B cell (primary cell): ENCODE data around the gene FAM24B. TPM values are rescaled to one million over a fixed set of nuclear protein-coding genes. Genes with fewer than 3 reads are reported as not detected.

ENCODE experiments used
- ATAC-seq: fragments of 200-7000 bp; cut with Tn5 transposase; one replicate; pipeline ENCODE4 v1.10.0; 2021; ENCODE audit warnings: low read depth, mild to moderate bottlenecking, moderate number of reproducible peaks, moderate library complexity
- CTCF ChIA-PET: fragments of 350-600 bp; sonication (Branson Sonifier 250); formaldehyde crosslinking; loops from one replicate; lab custom pipeline; 2021; ENCODE audit warnings: antibody characterized with exemption, inconsistent platforms; lab: Charles Lee
- POLR2A ChIA-PET: fragments of 350-600 bp; sonication (Branson Sonifier 250); formaldehyde crosslinking; loops from one replicate; lab custom pipeline; 2021; ENCODE audit warnings: antibody characterized with exemption; lab: Charles Lee
- DNase-seq: peaks from one replicate; pipeline ENCODE4 v3.0.0; 2013
- H2AFZ ChIP-seq: 2 replicates; pipeline ENCODE4 v1.6.1; 2012; ENCODE audit warnings: mild to moderate bottlenecking, low read depth, low read length; ENCODE audit not compliant: insufficient read depth, poor library complexity, severe bottlenecking
- H3K27ac ChIP-seq, 2 donors: 1 replicate in 1 of 2; 2 replicates in 1 of 2; pipeline ENCODE4 v1.5.1; 2012 to 2013; ENCODE audit warnings: low read length in 2 of 2, mild to moderate bottlenecking in 2 of 2, moderate library complexity in 1 of 2
- H3K27me3 ChIP-seq, 4 experiments: fragments of 200-600 bp in 1 of 4; sonication (generic) in 1 of 4; replicated peaks in 1 of 4; 1 replicate in 2 of 4; 2 replicates in 2 of 4; pipeline versions ENCODE4 v1.6.1 to v1.7.0; 2013 to 2016; ENCODE audit warnings: low read length in 3 of 4, mild to moderate bottlenecking in 2 of 4, mixed read lengths in 1 of 4, moderate library complexity in 1 of 4; ENCODE audit not compliant: insufficient read depth in 4 of 4, control insufficient read depth in 3 of 4; ENCODE audit errors: control extremely low read depth in 1 of 4
- H3K36me3 ChIP-seq, 2 experiments: replicated peaks in 1 of 2; 1 replicate in 1 of 2; 2 replicates in 1 of 2; pipeline versions ENCODE4 v1.6.1 to v1.7.1; 2013; ENCODE audit warnings: low read length in 1 of 2; ENCODE audit not compliant: insufficient read depth in 2 of 2, control insufficient read depth in 1 of 2; ENCODE audit errors: control extremely low read depth in 1 of 2, extremely low read depth in 1 of 2
- H3K4me1 ChIP-seq, 2 donors: fragments of 200-600 bp in 1 of 2; sonication (generic) in 1 of 2; 1 replicate in 1 of 2; 2 replicates in 1 of 2; pipeline versions ENCODE4 v1.5.1 to v1.6.1; 2013 to 2017; ENCODE audit warnings: low read length in 2 of 2; ENCODE audit not compliant: control insufficient read depth in 2 of 2, insufficient read depth in 2 of 2
- H3K4me2 ChIP-seq: replicated peaks from 2 replicates; pipeline ENCODE3; 2012; ENCODE audit warnings: mild to moderate bottlenecking, low read depth, low read length; ENCODE audit not compliant: poor library complexity, severe bottlenecking
- H3K4me3 ChIP-seq, 5 experiments: fragments of 200-600 bp in 1 of 5; sonication (generic) in 1 of 5; 1 replicate in 3 of 5; 2 replicates in 2 of 5; pipeline versions ENCODE4 v1.5.1 to v1.7.0; 2011 to 2016; ENCODE audit warnings: low read length in 4 of 5, mild to moderate bottlenecking in 4 of 5, low read depth in 2 of 5, control low read depth in 1 of 5, moderate library complexity in 1 of 5; ENCODE audit not compliant: insufficient read depth in 1 of 5; ENCODE audit errors: control extremely low read depth in 1 of 5, extremely low read depth in 1 of 5
- H3K79me2 ChIP-seq: fragments of 200-600 bp; sonication (generic); one replicate; pipeline ENCODE4 v1.6.0; 2016; ENCODE audit warnings: low read length; ENCODE audit not compliant: control insufficient read depth, insufficient read depth
- H3K9ac ChIP-seq: fragments of 200-600 bp; sonication (generic); 2 replicates; pipeline ENCODE4 v1.6.1; 2017; ENCODE audit warnings: mild to moderate bottlenecking, low read length, moderate library complexity
- H3K9me3 ChIP-seq, 3 donors: one replicate each; pipeline versions ENCODE4 v1.6.1 to v1.7.1; 2013; ENCODE audit warnings: low read length in 2 of 3; ENCODE audit not compliant: control insufficient read depth in 2 of 3, insufficient read depth in 1 of 3; ENCODE audit errors: control extremely low read depth in 1 of 3
- H4K20me1 ChIP-seq: 2 replicates; pipeline ENCODE4 v1.6.0; 2012; ENCODE audit warnings: mild to moderate bottlenecking, low read length; ENCODE audit not compliant: insufficient read depth, control insufficient read depth, poor library complexity, severe bottlenecking
- H3K27ac Mint-ChIP-seq: one replicate; pipeline ENCODE4 v1.8.0; 2021; ENCODE audit warnings: mixed read lengths
- H3K27me3 Mint-ChIP-seq: one replicate; pipeline ENCODE4 v1.8.0; 2021; ENCODE audit warnings: mixed read lengths
- H3K4me1 Mint-ChIP-seq: one replicate; pipeline ENCODE4 v1.8.0; 2021; ENCODE audit warnings: mixed read lengths
- H3K4me3 Mint-ChIP-seq: one replicate; pipeline ENCODE4 v1.8.0; 2021; ENCODE audit warnings: mixed read lengths
- H3K9me3 Mint-ChIP-seq: one replicate; pipeline ENCODE4 v1.8.0; 2022; ENCODE audit warnings: mixed read lengths; ENCODE audit not compliant: insufficient read depth
- CTCF ChIP-seq: fragments of 200-600 bp; IDR thresholded peaks from one replicate; pipeline ENCODE4 v1.8.0; 2022; ENCODE audit warnings: antibody characterized with exemption, mild to moderate bottlenecking
- EZH2 ChIP-seq: IDR thresholded peaks from 2 replicates; pipeline ENCODE4 v1.6.1; 2012; ENCODE audit warnings: borderline replicate concordance, low read depth, mild to moderate bottlenecking, moderate library complexity, low read length; ENCODE audit not compliant: insufficient read depth, poor library complexity, severe bottlenecking
- WGBS: methylation state at CpG from one replicate; pipeline ENCODE4 v1.1.5; 2013; ENCODE audit warnings: missing lambda C conversion rate; ENCODE audit not compliant: insufficient coverage; 5-methylcytosine and 5-hydroxymethylcytosine counted together
- intact Hi-C: fragments of 100-400 bp; cut with micrococcal nuclease; formaldehyde crosslinking; loops from one replicate; pipeline ENCODE4 v1.10.0; 2022
- polyA plus RNA-seq: library from polyadenylated mRNA; depleted of rRNA; stranded (reverse); fragments of >200 nt; gene quantifications from 2 replicates; pipeline ENCODE4 v1.2.3, GENCODE V29; 2012
- total RNA-seq, 2 donors: library from RNA; stranded (reverse); fragments of 120-200 nt in 1 of 2; gene quantifications; 1 replicate in 1 of 2; 2 replicates in 1 of 2; pipeline versions ENCODE4 v1.2.3 to v1.2.4, GENCODE V29; 2013 to 2022

FAM24B gene
- total and polyA plus RNA-seq, 2 donors (not counting 1 experiment from before 2014, with no cell fraction given): 12.5 to 23.4 TPM

- Histone ChIP-seq H3K79me2 (no peaks in the 10 kb centered on the region), H3K36me3 (peaks cover 2 to 22% of the 10 kb centered on the region in 2 experiments), H3K27me3 (no peaks in the 10 kb centered on the region), H3K27ac (no peak overlapping the region), H2AFZ (no peak overlapping the region), H3K9ac (no peak overlapping the region), H3K9me3 (peaks cover 0 to 5% (median 0%) of the 10 kb centered on the region in 3 donors), H3K4me1 (no peaks in the 10 kb centered on the region), H3K4me3 (no peak overlapping the region), H3K4me2 (no peak overlapping the region), H4K20me1 (no peaks in the 10 kb centered on the region)
- TF ChIP-seq CTCF (no peak), EZH2 (no peak)
- WGBS: 98% methylated on average over 9 of the region's 12 CpGs
- intact Hi-C loops: no loop called here
- ATAC-seq (no peak), DNase-seq (no peak)
- no peak overlapping the region for H3K27ac Mint-ChIP-seq
- H3K4me1 Mint-ChIP-seq: peaks cover 6% of the 10 kb centered on the region
- no peaks in the 10 kb centered on the region for H3K27me3 Mint-ChIP-seq
- ChIA-PET CTCF (no interaction called here), POLR2A (no interaction called here)
- no peak overlapping the region for H3K4me3 Mint-ChIP-seq
- no peaks in the 10 kb centered on the region for H3K9me3 Mint-ChIP-seq
Measured at GRCh38 chr10:122849900-122850605, 29.3 kb downstream of the FAM24B start.

GRCh38 chr10:122849090-122849489 is 30.3 kb downstream of the FAM24B start:
- Histone ChIP-seq H3K79me2 (no peaks in the 10 kb centered on the region), H3K36me3 (peaks cover 2 to 13% of the 10 kb centered on the region in 2 experiments), H3K9me3 (peaks cover 0 to 5% (median 0%) of the 10 kb centered on the region in 3 donors), H3K4me3 (no peak overlapping the region), H3K4me1 (no peaks in the 10 kb centered on the region), H3K9ac (no peak overlapping the region), H3K4me2 (no peak overlapping the region), H3K27ac (no peak overlapping the region), H3K27me3 (no peaks in the 10 kb centered on the region), H2AFZ (no peak overlapping the region), H4K20me1 (no peaks in the 10 kb centered on the region)
- no peak overlapping the region for H3K27ac Mint-ChIP-seq
- no peak for ATAC-seq
- 100% methylated on average over 2 of the region's 2 CpGs for WGBS
- no peak for TF ChIP-seq EZH2
- H3K27me3 Mint-ChIP-seq: no peaks in the 10 kb centered on the region
- DNase-seq: no peak
- ChIA-PET POLR2A (no interaction called here), CTCF (no interaction called here)
- no peaks in the 10 kb centered on the region for H3K9me3 Mint-ChIP-seq
- intact Hi-C loops: no loop called here
- H3K4me3 Mint-ChIP-seq: no peak overlapping the region
- peaks cover 6% of the 10 kb centered on the region for H3K4me1 Mint-ChIP-seq
